Lung (tissue), 12 donors: ENCODE data around the gene ZIC4. TPM values are rescaled to one million over a fixed set of nuclear protein-coding genes. Genes with fewer than 3 reads are reported as not detected.

ENCODE experiments used
- ATAC-seq: fragments of 200-7000 bp; cut with Tn5 transposase; one replicate; pipeline ENCODE4 v1.9.1; 2020; ENCODE audit warnings: moderate number of reproducible peaks; ENCODE audit not compliant: insufficient read depth, low FRiP score
- DNase-seq, 3 donors: peaks; one replicate each; pipeline ENCODE4 v3.0.0-alpha.2; 2013 to 2017
- H3K27ac ChIP-seq, 2 donors: one replicate each; pipeline ENCODE4 v1.5.1; 2013; ENCODE audit warnings: mild to moderate bottlenecking in 2 of 2, moderate library complexity in 2 of 2, control low read depth in 1 of 2, inconsistent platforms in 1 of 2, low read depth in 1 of 2, low read length in 1 of 2
- H3K27me3 ChIP-seq, 3 donors: one replicate each; pipeline ENCODE4 v1.5.1; 2013; ENCODE audit warnings: low read length in 2 of 3; ENCODE audit not compliant: control insufficient read depth in 3 of 3, insufficient read depth in 3 of 3
- H3K36me3 ChIP-seq, 4 donors: one replicate each; pipeline ENCODE4 v1.5.1; 2013; ENCODE audit warnings: low read length in 4 of 4, mild to moderate bottlenecking in 1 of 4, moderate library complexity in 1 of 4; ENCODE audit not compliant: control insufficient read depth in 4 of 4, insufficient read depth in 4 of 4
- H3K4me1 ChIP-seq, 5 donors: one replicate each; pipeline ENCODE4 v1.5.1; 2013; ENCODE audit warnings: low read length in 5 of 5, mild to moderate bottlenecking in 2 of 5, moderate library complexity in 1 of 5; ENCODE audit not compliant: control insufficient read depth in 5 of 5, insufficient read depth in 5 of 5
- H3K4me3 ChIP-seq: one replicate; pipeline ENCODE4 v1.5.1; 2013; ENCODE audit warnings: mild to moderate bottlenecking, control low read depth, moderate library complexity
- H3K9ac ChIP-seq, 2 donors: one replicate each; pipeline ENCODE4 v1.5.1; 2013; ENCODE audit warnings: low read length in 2 of 2, control low read depth in 1 of 2; ENCODE audit not compliant: insufficient read depth in 1 of 2
- H3K9me3 ChIP-seq, 4 donors: one replicate each; pipeline ENCODE4 v1.5.1; 2013; ENCODE audit warnings: low read length in 3 of 4, mild to moderate bottlenecking in 1 of 4, moderate library complexity in 1 of 4; ENCODE audit not compliant: control insufficient read depth in 4 of 4, insufficient read depth in 3 of 4
- WGBS, 2 donors: extraction: QIAGEN DNeasy Blood & Tissue Kit; methylation state at CpG; one replicate each; pipeline ENCODE4 v1.1.7; 2013; 5-methylcytosine and 5-hydroxymethylcytosine counted together
- polyA plus RNA-seq, 2 donors: library from polyadenylated mRNA; stranded (reverse); fragments of 200-250 nt; gene quantifications; one replicate each; pipeline ENCODE4 v1.2.1, GENCODE V29; 2013
- total RNA-seq, 2 donors: library from RNA; depleted of rRNA in 1 of 2; stranded (reverse); fragments of >200 nt in 1 of 2; gene quantifications; one replicate each; pipeline ENCODE4 v1.2.1, GENCODE V29; 2014 to 2021
- TF ChIP-seq, protein P1 (sequence below): IDR thresholded peaks from 2 replicates; pipeline ENCODE4 v1.5.1; 2012; ENCODE audit warnings: mild to moderate bottlenecking; ENCODE audit errors: control extremely low read depth, extremely low read depth
- donor health status: control.
- donor health status: control.
- donor health status: Bipolar disorder and iron deficiency.
- donor health status: healthy.
- donor health status: DM: yes; HTN: yes; CAD: no.

ZIC4 gene
- total and polyA plus RNA-seq, 4 donors = not detected

DNA sequence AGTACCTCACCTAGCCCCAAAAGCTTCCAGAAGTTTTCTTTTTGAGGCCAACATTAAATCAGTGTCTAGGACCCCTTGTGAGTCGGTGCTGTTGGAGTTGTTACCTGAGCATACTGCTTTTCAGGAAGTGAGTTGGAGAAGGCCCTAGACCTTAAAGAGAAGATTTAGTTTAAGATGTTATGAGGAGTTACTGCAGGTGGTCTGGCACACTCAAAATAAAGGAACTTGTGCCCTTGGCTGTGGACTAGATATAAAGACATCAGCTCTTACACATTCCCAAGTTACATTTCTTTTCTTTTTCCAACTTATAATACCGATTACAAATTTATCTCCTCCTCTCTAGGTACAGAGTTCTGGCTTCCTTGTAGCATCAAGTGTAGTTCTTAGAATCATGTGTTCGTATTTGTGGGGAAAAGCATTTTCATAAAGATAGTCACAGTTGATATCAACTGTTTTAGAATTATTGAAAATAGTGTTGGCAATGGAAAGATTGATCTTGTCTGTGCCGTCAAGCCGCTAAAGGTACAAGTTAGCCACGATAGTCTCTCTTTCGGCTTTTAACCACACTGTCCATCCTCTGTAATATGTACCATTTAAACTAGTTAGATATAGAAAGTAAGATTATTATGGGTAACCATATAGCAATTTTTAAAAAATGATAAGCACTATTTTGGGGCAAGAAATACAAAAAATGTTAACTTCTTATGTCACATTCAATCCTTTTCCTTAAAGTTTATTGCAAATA, 11.4 kb upstream of the ZIC4 start:
- H3K27ac ChIP-seq = no peak overlapping the region
- H3K36me3 ChIP-seq = no peaks in the 10 kb centered on the region
- ATAC-seq (no peak), DNase-seq (no peak)
- peaks cover 0 to 16% (median 4%) of the 10 kb centered on the region in 5 donors for H3K4me1 ChIP-seq
- peaks cover 0 to 28% (median 0%) of the 10 kb centered on the region in 4 donors for H3K9me3 ChIP-seq
- TF ChIP-seq, protein P1, sequence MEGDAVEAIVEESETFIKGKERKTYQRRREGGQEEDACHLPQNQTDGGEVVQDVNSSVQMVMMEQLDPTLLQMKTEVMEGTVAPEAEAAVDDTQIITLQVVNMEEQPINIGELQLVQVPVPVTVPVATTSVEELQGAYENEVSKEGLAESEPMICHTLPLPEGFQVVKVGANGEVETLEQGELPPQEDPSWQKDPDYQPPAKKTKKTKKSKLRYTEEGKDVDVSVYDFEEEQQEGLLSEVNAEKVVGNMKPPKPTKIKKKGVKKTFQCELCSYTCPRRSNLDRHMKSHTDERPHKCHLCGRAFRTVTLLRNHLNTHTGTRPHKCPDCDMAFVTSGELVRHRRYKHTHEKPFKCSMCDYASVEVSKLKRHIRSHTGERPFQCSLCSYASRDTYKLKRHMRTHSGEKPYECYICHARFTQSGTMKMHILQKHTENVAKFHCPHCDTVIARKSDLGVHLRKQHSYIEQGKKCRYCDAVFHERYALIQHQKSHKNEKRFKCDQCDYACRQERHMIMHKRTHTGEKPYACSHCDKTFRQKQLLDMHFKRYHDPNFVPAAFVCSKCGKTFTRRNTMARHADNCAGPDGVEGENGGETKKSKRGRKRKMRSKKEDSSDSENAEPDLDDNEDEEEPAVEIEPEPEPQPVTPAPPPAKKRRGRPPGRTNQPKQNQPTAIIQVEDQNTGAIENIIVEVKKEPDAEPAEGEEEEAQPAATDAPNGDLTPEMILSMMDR = no peak
- no peak overlapping the region for H3K4me3 ChIP-seq
- H3K27me3 ChIP-seq = peaks cover 17 to 100% (median 97%) of the 10 kb centered on the region in 3 donors
- no peak overlapping the region for H3K9ac ChIP-seq
- 23 to 42% methylated on average over 7 of the region's 7 CpGs for WGBS, 2 donors

DNA sequence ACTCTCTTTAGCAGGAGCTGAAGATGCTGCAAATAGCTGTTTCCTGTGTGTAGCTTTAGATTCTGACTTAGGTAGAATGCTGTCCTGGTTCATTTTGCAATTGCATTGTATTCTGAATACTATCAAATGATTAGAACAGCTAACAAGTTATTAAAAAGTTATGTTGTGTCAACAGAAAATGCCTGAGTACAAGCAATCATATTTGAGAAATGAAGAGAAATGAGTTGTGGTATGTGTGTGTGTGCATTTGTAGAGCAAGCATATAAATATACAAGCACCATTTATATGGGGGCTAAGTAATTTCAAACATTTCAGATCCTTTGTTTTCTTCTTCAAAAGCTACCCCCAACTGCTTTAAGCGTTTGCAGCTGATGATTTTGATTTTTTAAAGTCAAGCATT, 10.6 kb upstream of the ZIC4 start:
- WGBS, 2 donors = 3 to 16% methylated on average over 1 of the region's 1 CpG
- no peak for DNase-seq
- Histone ChIP-seq H3K27ac (no peak overlapping the region), H3K27me3 (peaks cover 19 to 100% (median 96%) of the 10 kb centered on the region in 3 donors), H3K36me3 (no peaks in the 10 kb centered on the region), H3K4me1 (peaks cover 0 to 18% (median 4%) of the 10 kb centered on the region in 5 donors), H3K9ac (no peak overlapping the region), H3K9me3 (peaks cover 0 to 30% (median 0%) of the 10 kb centered on the region in 4 donors), H3K4me3 (no peak overlapping the region)
- ATAC-seq = no peak
- TF ChIP-seq, protein P1 = no peak

DNA sequence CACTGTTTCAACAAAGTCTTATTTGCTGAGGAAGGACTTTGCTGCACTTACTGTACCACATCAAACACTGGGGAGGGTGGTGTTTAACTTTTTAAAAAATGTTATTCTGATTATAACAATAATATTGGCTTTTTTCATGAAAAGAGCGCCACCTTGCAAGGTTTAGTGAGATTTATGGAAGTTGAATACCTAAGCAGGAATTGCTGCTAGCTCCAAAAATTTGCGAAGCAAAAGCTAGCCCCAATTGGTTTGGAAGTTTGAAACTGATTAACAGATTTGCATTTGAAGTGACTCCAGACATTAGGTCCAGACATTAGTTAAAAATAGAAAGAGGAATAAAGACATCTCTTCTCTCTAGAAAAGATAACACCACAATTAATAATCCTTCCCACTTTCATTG, 9.5 kb upstream of the ZIC4 start:
- TF ChIP-seq, protein P1 = no peak
- Histone ChIP-seq H3K27ac (no peak overlapping the region), H3K9ac (no peak overlapping the region), H3K4me3 (no peak overlapping the region), H3K9me3 (peaks cover 0 to 27% (median 0%) of the 10 kb centered on the region in 4 donors), H3K27me3 (peaks cover 15 to 100% (median 97%) of the 10 kb centered on the region in 3 donors), H3K4me1 (peaks cover 0 to 24% (median 7%) of the 10 kb centered on the region in 5 donors), H3K36me3 (no peaks in the 10 kb centered on the region)
- DNase-seq (no peak), ATAC-seq (no peak)
- WGBS, 2 donors = 1 to 13% methylated on average over 2 of the region's 2 CpGs
